GM18505 (cell line): ENCODE measurements around the gene AMER1.

Source experiments
- ATAC-seq: cut with Tn5 transposase; IDR thresholded peaks from one replicate; pipeline ENCODE4 v1.9.1; 2021; ENCODE audit not compliant: unreplicated experiment
- POLR2A ChIP-seq: IDR thresholded peaks from 4 replicates; pipeline ENCODE4 v1.6.1; 2011; ENCODE audit warnings: borderline replicate concordance; ENCODE audit not compliant: insufficient read depth, insufficient read length; ENCODE audit errors: extremely low read depth

AMER1 gene

DNA sequence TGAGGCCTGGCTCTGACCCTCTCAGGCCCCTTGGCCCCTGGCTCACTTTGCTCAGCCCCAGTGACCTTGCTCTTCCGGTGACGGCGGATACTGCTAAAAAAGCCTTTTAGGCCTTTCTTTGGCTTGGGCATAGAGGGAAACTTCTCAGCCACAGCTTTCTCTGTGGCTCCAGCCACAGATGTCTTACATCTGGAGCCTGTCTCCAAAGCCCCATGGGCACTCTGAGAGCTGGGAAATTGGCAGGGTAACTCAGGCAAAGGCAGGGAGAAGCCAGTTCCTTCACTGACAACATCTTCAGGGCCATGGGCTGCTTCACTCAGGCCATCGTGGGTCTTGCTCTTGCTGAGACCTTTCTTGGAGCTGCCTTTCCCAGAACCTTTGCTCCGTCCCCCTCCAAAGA lies 12.8 kb downstream of the AMER1 start:
- TF ChIP-seq POLR2A = no peak
- ATAC-seq = no peak

DNA sequence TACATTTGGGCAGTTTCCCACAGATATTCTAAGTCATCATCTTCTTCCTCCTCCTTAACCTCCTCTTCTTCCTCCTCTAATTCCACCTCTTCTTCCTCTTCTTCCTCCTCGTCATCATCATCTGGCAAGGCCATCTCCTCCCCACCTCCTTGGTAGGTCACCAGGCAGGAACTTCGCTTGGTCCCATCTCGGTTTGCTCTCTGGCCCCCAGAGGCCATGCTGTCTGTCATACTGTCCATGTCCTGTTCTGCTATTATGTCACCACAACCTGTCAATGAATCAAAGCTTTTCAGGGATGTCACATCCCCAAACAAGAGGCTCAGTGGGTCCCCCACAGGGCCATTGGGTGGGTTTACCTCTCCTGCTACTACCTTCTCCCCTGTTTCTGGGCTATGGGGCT lies 13.5 kb downstream of the AMER1 start:
- no peak for TF ChIP-seq POLR2A
- no peak for ATAC-seq

DNA sequence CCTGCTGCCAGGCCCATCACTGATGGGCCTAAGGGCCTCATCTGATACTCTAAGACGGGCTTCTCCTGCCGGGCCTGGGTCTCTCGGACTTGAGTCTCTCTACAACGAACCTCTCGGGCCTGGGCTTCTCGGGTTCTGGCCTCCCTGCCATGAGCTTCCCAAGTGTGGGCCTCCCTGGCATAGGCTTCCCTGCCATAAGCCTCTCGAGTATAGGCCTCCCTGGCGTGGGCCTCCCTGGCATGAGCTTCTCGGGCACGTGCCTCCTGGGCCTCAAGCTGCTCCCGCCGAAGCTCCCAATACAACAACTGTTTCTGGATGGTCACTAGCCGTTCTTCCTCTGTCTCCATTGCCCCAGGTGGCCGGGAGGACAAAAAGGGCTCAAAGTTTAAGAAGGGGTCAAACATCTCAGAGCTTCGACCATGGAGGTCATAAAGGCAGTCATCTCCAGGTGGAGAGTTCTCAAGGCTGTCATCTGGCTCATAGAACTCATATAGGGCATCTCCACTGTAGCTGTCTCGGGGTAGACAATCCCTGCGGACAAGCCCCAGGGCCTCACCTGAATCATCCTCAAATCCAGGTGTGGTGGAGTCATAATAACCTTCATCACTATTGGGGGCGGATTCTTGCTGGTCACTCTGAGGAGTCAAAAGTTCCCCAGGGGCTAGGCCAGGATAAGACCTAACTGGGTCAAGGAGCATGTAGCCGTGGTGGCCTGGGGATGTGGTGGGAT lies 14.1 kb downstream of the AMER1 start:
- no peak for ATAC-seq
- TF ChIP-seq POLR2A = no peak

DNA sequence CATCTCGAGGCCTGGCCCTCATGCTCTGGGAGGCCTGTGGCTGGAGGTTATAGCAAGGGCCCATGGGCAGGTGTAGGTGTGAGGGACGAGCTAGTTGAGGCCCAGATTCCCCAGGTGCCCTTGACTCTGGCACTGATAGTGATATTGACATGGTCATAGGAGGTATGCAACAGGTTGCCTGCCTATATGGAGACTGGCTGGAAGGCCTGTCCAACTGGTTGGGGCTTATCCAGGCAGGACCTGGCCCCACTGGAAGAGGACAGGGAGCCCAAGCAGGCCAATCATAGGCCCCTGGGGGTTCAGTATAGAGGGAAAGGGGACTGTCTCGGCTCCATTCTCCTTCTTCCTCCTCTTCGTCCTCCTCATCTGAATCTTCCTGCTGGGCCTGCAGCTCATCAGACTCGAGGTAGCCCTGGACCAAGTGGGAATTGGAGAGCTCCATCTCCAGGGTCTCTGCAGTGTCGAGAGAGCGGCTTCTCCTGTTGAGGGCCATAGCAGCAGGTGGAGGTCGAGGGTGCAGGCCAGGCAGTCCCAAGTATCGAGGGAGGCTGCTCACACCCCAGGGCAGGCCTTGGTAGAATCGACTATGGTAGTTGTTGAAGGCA lies 15.3 kb downstream of the AMER1 start:
- no peak for TF ChIP-seq POLR2A
- ATAC-seq = no peak

DNA sequence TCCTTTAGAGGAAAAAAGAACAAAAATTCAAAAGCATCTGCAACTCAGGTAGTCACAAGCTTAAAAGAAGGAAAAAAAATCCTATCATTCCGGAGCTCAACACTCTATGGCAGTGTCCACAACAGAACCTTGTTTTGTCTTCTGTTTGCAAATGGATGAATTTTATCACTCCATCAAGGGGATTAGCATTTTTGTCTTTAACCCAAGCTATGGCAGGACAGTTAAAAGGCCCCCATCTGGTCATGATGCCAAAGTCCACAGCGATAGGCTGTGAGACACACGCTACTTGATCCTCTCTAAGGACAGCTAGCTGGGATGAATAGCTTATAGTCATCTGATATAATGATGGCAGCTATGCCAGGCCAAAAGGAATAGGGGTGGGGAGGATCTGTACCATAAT lies 16.6 kb downstream of the AMER1 start:
- ATAC-seq = no peak
- TF ChIP-seq POLR2A = no peak

DNA sequence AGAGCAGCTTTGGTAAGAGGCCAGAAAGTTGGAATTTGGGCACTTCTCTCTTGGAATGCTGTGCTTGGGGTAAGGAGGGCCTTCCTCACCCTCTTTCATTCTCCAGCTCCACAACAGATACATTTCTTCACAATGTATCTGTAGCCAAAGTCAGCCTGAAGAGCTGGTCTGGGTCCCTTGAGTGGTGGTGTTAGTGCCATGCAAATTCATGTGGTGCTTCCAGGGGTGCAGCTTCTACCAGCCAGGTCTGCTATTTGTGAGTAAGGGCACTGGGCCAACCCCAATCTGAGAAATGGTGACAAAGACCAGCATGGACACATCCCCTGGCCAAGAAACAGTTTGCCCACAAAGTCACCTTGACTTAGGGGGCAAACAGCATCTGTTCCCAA lies 17.8 kb downstream of the AMER1 start:
- no peak for ATAC-seq
- TF ChIP-seq POLR2A = no peak

DNA sequence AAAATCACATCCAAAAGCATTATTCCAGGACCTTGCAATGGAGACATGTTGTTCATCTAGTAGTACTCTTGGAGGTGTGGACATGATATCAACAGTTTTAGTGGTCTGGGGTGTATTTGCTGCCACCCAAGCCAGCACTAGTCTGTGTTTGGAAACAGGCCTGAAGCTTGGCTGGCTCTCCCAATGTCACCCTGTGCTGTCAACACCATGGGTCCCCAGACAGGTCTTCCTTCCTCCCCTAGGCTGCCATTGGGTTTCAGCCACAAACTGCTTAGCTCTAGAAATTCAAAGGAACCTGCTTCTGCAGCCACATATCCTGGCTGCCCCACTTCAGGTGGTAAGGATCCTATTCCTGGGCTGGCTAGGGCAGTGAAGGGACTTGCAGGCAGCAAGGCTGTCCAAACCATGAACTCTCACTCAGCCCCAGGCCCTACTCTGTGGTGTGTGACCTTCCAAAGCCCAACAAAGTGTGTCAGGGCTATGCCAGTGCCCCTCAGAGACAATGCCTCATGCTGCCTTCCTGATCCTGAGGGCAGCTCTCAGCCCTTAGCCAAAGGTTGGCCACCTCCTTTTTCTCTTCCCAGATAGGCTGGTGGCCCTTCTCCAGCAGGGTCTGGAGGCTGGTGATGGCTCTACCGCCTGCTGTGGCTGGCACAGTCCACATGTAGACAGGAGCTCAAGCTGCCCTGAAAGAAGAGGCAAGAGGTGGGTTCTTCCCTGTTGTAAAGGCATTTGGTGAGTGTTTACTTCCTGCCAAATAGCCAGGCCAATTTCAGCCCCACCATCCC lies 18.3 kb downstream of the AMER1 start:
- no peak for TF ChIP-seq POLR2A
- ATAC-seq = no peak

DNA sequence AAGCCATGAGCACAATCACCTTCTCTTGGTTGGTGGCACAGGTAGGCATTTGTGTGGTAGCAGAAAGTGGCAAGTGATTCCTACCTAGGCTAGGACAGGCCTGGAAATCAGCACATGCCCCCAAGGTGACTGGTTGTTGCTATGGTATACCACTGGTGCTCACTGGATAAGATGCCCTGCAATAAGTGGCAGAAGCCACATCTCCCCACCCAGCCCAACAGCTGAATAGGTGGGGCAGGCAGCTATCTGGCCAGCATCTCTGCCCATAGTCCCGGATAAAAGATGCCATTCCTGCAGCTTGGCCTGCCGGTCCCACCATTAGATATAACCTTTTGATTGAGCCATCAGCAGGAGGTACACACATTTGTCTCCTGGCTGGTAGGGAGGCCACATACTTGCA lies 21.1 kb downstream of the AMER1 start:
- no peak for TF ChIP-seq POLR2A

DNA sequence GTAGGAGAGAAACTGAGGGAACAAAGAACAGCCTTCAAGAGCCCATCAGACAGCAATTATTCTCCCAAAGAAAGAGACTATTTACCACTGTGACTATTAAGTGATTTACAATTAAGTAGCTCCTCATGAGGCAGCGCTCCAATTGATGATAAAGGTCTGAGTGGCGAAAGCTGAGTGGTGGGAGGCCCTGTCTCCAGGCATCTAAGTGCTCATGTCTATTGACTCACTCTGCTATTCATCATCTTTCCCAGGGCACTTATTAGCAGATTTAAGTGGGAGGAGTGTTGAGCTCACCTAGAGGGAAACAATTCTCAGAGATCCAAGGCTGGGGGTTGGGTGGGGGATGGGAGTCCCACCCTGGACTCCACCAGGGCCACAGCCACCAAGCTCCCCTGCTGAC lies 23.3 kb downstream of the AMER1 start:
- no peak for ATAC-seq

More for the DNA sequence above, 21.1 kb downstream of the AMER1 start:
- ATAC-seq = no peak

DNA sequence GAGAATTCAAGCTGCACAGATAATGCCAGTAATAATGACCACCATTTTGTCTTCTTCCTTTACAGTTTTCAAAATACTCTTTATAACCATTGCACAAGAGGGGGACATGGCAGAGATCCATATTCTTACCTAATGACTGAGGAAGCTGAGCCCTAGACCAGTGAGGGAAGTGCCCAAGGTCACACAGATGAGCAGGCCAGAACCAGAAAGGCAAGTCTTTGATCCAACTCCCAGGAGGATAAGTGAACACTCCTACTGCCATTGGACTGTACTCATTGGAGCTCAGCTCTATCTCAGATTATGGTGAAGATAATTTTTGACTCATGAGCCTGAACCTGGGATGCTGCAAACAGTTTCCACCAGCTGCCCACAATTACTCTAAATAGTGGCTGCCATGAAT lies 28.6 kb downstream of the AMER1 start:
- no peak for ATAC-seq
- TF ChIP-seq POLR2A = no peak

More for the DNA sequence above, 23.3 kb downstream of the AMER1 start:
- TF ChIP-seq POLR2A = no peak

DNA sequence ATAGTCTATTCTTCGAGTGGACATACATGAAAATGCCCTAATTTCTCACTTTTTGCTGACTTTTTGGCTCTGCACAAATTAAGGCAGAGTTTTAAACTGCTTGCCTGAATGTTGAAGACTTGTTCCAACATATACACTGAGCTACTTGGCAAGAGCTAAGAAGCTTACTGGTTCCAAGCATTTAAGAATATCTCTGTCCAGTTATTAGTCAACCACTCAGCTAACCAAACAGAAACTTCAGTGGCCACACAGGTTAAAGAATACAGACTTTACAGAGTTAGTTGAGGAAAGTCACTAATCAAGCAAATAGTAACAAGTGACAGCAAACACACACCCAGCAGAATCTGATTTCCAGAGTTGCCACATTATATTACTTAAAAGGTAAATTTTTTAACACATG lies 35.5 kb downstream of the AMER1 start:
- no peak for ATAC-seq
- no peak for TF ChIP-seq POLR2A

DNA sequence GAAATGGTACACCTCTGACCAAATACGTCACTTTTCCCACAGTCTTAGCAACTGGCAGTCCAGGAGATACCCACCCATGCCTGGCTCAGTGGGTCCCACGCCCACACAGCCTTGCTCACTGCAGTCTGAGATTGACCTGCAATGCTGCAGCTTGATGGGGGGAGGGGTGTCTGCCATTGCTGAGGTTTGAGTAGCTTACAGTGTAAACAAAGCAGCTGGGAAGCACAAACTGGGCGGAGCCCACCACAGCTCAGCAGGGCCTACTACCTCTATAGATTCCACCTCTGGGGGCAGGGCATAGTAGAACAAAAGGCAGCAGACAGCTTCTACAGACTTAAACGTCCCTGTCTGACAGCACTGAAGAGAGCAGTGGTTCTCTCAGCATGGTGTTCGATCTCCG lies 52.7 kb downstream of the AMER1 start:
- no peak for ATAC-seq

DNA sequence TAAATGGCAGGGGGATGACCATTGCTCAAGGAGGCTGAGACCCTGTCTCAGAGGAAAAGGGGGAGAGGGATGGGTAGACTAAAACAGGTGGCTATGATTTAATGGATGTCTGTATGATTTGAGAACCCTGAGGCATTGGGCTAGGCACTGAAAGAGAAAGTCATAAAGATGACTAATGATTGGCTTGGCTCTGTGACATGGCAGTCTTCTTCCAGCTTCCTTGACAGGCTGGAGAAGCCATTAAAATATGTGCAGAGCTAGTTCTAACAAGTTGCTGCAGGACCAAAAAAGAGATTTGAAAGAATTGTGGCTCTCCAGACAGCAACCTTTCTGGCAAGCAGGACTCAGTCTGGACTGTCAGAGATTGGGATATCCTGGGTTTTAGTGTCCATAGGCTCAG lies 53.6 kb downstream of the AMER1 start:
- no peak for TF ChIP-seq POLR2A
- ATAC-seq = no peak

More for the DNA sequence above, 52.7 kb downstream of the AMER1 start:
- TF ChIP-seq POLR2A = no peak

DNA sequence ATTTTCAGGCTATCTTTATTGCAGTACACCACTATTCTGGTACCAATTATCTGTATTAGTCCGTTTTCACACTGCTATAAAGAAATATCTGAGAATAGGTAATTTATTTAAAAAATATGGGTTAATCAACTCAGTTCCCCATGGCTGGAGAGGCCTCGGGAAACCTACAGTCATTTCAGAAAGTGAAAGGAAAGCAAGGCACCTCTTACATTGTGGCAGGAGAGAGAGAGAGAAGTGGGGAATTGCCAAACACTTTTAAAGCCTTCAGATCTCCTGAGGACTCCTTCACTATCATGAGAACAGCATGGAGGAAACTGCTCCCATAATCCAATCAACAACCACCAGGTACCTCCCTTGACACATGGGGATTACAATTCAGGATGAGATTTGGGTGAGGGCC lies 54.7 kb downstream of the AMER1 start:
- no peak for ATAC-seq
- no peak for TF ChIP-seq POLR2A
